Left renal cortex interstitium (tissue), 4 donors: Measurements from ENCODE around the gene TCF12. TPM values are rescaled to one million over a fixed set of nuclear protein-coding genes. Genes with fewer than 3 reads are reported as not detected.

ENCODE experiments used
- DNase-seq, 4 donors: peaks; one replicate each; pipeline ENCODE4 v3.0.0-alpha.2; 2013; ENCODE audit warnings: low read depth in 4 of 4, low spot score in 2 of 4, missing footprints in 1 of 4
- polyA plus RNA-seq, 4 donors: library from polyadenylated mRNA; unstranded; fragments of 120-200 nt; gene quantifications; one replicate each; pipeline ENCODE4 v1.2.1, GENCODE V29; 2013; ENCODE audit not compliant: insufficient read length in 4 of 4

The TCF12 gene
- polyA plus RNA-seq, 4 donors = 153 to 190 (median 164) TPM

DNA sequence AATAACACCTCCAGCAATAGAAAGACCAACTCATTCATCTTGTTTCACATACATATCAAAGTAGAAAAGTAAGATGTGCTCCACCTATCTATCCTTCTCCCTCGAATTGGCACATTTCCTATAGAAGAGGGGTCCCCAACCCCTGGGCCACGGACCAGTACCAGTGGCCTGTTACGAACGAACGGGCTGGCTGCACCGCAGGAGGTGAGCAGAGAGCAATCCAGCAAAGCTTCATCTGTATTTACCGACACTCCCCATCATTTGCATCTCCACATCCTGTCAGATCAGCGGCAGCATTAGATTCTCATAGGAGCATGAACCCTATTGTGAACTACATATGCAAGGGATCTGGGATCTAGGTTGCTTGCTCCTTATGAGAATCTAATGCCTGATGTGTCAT, 362.9 kb downstream of the TCF12 start:
- DNase-seq = no peak

GRCh38 chr15:57282686-57283085, 364.2 kb downstream of the TCF12 start:
- DNase-seq = no peak

DNA sequence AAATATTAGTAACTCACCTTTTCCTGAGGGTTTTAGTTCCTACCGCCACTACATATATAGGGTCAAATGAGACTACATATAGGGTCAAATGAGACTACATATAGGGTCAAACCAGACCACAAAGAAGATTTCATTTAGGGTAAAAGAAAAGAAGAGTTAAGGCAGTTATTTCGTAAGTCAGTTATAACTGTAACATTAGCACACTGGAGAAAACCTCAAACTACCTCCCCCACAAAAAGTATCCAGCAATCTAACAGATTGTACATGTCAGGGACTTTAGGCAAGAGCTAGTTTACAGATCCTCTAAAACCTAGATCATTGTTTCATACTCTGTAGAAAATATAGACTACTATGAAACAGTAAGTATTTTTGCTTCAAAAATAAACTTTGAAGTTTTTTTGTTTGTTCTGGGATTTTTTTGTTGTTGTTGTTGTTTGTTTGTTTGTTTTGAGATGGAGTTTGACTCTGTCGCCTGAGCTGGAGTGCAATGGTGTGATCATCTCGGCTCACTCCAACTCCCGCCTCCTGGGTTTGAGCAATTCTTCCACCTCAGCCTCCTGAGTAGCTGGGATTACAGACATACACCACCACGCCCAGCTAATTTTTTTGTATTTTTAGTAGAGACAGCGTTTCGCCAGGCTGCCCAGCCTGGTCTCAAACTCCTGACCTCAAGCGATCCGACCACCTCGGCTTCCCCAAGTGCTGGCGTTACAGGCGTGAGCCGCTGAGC, 365.5 kb downstream of the TCF12 start:
- no peak for DNase-seq

GRCh38 chr15:57284535-57284934, 366.1 kb downstream of the TCF12 start:
- DNase-seq = no peak

GRCh38 chr15:57285386-57285785, 366.9 kb downstream of the TCF12 start:
- no peak for DNase-seq

DNA sequence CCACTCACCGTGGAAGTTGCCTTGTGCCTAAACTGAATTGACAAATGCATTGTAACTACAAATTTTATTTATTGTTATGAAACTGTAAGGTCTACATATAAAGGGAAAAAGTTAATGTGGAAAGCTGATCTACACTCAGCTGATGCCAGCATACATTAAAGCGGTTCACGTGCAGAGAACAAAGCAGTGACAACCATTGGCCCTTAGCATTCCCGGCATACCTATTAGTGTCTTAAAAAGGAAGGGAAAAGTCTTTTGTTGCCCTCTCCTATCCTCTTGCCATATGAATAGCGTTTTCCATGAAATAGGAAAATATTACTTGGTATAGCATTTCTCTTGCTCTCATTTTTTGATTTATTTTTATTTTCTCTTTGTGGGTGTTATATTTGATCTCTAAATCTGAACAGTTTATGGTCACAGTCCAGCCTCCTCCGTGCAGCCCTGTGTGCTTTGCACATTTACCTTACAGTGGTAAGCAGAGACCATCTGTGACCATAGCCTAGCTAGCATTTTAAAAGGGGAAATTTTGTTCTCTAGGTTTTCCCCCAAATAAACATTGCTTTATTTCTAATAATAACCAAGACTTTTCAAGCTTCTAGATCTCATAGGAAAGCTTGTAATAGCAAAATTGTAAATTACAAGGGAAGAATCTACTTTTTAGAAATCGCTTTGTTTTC, 368.1 kb downstream of the TCF12 start:
- no peak for DNase-seq

- DNase-seq = no peak
These were observed 368.7 kb downstream of the TCF12 start for GRCh38 chr15:57287123-57287521.

GRCh38 chr15:57288926-57289580, 370.6 kb downstream of the TCF12 start:
- DNase-seq = no peak

DNA sequence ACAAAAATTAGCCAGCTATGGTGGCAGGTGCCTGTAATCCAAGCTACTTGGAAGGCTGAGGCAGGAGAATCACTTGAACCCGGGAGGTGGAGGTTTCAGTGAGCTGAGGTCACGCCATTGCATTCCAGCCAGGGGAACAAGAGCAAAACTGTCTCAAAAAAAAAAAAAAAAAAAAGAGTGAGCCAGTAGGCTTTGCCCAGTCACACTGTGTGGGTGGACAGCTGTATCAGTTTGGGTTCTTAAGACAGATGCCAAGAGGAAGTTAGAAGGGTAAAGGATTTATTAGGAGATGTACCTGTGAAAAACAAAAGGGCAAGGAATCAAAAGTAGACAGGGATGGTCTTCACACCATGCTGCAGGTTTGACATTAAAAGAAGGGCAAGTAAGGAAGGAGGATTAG, 371.7 kb downstream of the TCF12 start:
- no peak for DNase-seq

- DNase-seq = no peak
These were observed 372.4 kb downstream of the TCF12 start for GRCh38 chr15:57290826-57291225.

DNA sequence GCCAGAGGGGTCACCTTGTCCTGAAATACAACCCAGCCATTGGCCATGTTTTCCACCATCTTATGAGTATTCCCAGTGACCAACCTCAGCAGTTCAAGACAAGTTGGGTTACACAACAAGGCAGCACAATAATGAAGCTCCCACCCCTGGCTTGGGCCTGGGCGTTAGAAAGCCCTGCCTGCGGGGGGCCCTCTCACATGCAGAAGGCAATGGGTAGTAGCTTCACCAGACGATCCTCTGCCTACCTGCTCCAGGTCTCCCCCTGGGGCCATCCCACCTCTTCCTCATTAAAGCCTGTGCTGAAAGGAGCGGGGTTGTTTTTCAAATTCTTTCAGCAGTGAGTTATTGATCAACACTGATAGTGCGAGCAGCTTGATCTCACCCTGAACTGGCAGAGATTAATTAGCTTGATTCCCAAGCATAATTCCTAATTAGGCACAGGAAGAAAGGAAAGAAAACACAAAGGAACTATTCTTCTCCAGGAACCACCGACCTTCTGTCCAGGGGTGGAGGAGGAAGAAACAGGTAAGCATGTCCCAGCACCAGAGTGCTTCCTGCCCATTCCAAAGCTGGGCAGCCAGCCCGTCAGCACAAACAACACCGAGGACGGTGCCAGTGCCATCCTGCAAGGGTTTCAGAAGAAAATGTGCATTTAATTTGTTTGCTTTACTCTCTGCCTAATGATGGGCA, 378.2 kb downstream of the TCF12 start:
- DNase-seq = no peak

DNA sequence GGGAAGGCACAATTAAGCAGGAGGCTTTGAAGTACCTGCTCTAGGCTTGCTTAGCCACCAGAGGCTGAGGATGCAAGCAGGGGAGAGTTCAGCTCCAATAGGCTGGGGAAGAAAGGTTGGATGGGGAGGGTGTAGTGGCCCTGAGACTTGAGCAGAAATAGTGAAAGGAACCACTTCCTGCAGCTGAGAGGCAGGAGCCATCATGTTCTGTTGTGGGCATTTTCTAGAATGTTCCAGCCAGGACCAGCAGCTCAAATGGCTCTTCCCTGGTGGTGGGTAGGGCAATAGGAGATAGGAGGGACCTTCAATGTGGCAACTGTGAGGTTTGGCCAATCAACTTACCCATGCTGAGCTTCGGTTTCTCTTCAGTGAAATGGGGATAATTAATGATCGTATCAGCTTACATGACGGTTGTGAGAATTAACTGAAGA, 378.7 kb downstream of the TCF12 start:
- no peak for DNase-seq

GRCh38 chr15:57297630-57298029, 379.2 kb downstream of the TCF12 start:
- no peak for DNase-seq

GRCh38 chr15:57298204-57298603, 379.8 kb downstream of the TCF12 start:
- no peak for DNase-seq

DNA sequence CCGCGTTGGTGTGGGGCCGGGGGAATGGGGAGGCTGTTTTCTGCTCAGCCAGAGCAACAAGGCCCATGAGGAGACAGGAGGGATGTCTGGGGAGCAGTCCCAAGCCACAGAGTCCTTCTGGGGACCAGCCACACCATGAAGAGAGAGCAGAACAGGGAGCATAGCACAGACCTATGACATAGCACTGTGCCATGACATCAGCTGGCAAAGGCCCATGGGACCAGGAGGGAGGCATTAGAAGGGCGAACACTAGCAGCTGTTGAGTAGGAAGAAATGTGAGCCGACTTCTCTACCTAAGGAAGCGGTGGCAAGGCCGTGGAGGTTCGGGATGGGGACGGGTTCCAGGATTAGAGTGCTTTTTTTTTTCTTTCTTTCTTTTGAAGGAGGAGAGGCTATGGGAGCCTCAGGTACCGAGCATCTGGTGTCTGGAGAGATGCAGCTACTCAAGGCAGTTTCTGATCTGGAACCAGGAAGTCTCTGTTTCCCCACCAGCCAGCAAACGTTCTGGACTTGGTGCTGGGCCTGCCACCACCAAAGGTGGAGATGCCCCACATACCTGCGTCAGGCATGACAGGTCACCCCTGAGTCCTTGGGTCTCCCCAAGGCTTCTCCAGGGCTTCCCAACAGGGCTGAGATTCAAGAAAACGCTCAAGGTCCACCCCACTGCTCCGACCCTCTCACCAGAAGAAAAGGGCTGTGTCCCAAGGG, 380.6 kb downstream of the TCF12 start:
- no peak for DNase-seq

GRCh38 chr15:57301307-57301706, 382.9 kb downstream of the TCF12 start:
- DNase-seq = no peak

- no peak for DNase-seq
These were observed 384.3 kb downstream of the TCF12 start for GRCh38 chr15:57302640-57303257.

GRCh38 chr15:57305009-57305408, 386.6 kb downstream of the TCF12 start:
- DNase-seq = no peak

DNA sequence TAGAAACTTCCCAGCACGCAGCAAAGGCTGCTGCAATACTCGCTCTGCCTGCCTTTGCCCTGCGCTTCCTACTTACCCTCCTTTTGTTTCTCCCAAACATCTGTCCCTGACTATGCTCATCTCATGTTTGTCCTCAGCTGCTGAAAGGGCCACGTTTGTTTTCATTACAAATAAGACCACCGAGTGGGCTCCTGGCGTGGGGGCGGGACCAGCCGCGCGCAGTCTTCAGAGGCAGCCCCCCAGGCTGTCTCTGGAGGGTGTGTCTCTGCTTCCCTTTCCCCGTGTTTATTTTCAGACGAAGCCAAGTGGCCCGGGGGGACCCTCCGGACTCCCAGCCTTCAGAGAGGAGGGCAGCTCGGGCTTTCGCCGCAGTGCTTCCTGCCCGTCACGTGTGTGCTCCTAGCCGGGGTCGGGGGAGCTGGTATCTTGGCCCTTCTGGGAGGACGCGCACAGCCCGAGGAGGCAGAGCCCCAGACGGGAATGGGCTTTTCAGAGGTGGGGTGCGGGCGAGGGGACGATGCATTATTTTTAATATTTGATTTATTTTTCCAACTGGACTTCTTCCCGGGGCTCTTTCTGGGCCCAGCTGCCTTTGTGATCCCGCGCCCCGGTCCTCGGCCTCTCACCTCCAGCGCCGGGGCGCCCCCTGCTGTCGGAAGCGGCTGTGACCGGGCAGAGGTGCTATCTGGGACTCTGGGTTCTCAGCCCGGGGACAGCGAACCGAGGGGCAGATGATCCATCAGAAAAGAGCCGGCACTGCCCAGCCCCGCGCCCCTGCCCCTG, 387.9 kb downstream of the TCF12 start:
- peak; percentile 41 to 56 (median 53) for DNase-seq
